Naive thymus-derived CD8-positive, alpha-beta T cell (primary cell): Measurements from ENCODE around the gene MALSU1. TPM values are rescaled to one million over a fixed set of nuclear protein-coding genes. Genes with fewer than 3 reads are reported as not detected.
A peak's percentile ranks its signal among the peaks of the same experiment; 100 is the strongest.

Experiments used
- ATAC-seq, 2 donors: fragments of 150-1000 bp; cut with Tn5 transposase in 1 of 2; sonication (Bioruptor Pico), chemical (Tn5 transposase) in 1 of 2; 1 replicate in 1 of 2; 2 replicates in 1 of 2; pipeline ENCODE4 v1.10.0; 2021; ENCODE audit warnings: mild to moderate bottlenecking in 2 of 2, moderate library complexity in 2 of 2
- POLR2A ChIA-PET: fragments of 350-600 bp; sonication (Branson Sonifier 250); formaldehyde crosslinking; loops from one replicate; lab custom pipeline; 2021; ENCODE audit warnings: antibody characterized with exemption; lab: Charles Lee
- DNase-seq, 10 donors: peaks; one replicate each; pipeline versions ENCODE4 v3.0.0 to v3.0.0-alpha.2; 2020 to 2022
- H3K27ac Mint-ChIP-seq, 10 donors: one replicate each; pipeline ENCODE4 v1.8.0; 2020 to 2022; ENCODE audit warnings: mild to moderate bottlenecking in 10 of 10, mixed read lengths in 10 of 10, moderate library complexity in 4 of 10, inconsistent platforms in 1 of 10
- H3K27me3 Mint-ChIP-seq, 5 donors: one replicate each; pipeline ENCODE4 v1.8.0; 2021 to 2022; ENCODE audit warnings: mixed read lengths in 5 of 5
- H3K36me3 Mint-ChIP-seq, 3 donors: one replicate each; pipeline ENCODE4 v1.8.0; 2020 to 2022; ENCODE audit warnings: mixed read lengths in 3 of 3, mild to moderate bottlenecking in 2 of 3, inconsistent platforms in 1 of 3
- H3K4me1 Mint-ChIP-seq, 4 donors: one replicate each; pipeline ENCODE4 v1.8.0; 2021 to 2022; ENCODE audit warnings: mixed read lengths in 4 of 4
- H3K4me3 Mint-ChIP-seq, 10 donors: one replicate each; pipeline ENCODE4 v1.8.0; 2020 to 2022; ENCODE audit warnings: mild to moderate bottlenecking in 10 of 10, mixed read lengths in 10 of 10, moderate library complexity in 6 of 10, inconsistent platforms in 1 of 10
- H3K9me3 Mint-ChIP-seq, 9 donors: one replicate each; pipeline ENCODE4 v1.8.0; 2020 to 2022; ENCODE audit warnings: mixed read lengths in 9 of 9, mild to moderate bottlenecking in 3 of 9, inconsistent platforms in 1 of 9, moderate library complexity in 1 of 9
- polyA plus RNA-seq, 3 donors: library from polyadenylated mRNA; unstranded; fragments of 300-500 nt; fragmentation: Illumina TruSeq; gene quantifications; one replicate each; pipeline ENCODE4 v1.2.3, GENCODE V29; 2021
- total RNA-seq, 8 experiments: library from RNA in 2 of 8; stranded (reverse) in 2 of 8; gene quantifications; one replicate each; pipeline ENCODE4 v1.2.3 and lab custom pipeline; 2021 to 2026

The MALSU1 gene
- total and polyA plus RNA-seq, 5 experiments from 2014 or later, result 46.5 to 71.6 (median 52.5) TPM

- POLR2A ChIA-PET, result no interaction called here
- H3K4me1 Mint-ChIP-seq, result peaks cover 0 to 3% (median 0%) of the 10 kb centered on the region in 4 donors
- peaks cover 0 to 13% (median 4%) of the 10 kb centered on the region in 5 donors for H3K27me3 Mint-ChIP-seq
- ATAC-seq (no peak), DNase-seq (no peak)
- no peak overlapping the region for H3K4me3 Mint-ChIP-seq
- no peak overlapping the region for H3K27ac Mint-ChIP-seq
- peaks cover 0 to 4% (median 2%) of the 10 kb centered on the region in 3 donors for H3K36me3 Mint-ChIP-seq
- H3K9me3 Mint-ChIP-seq, result peaks cover 0 to 2% (median 0%) of the 10 kb centered on the region in 9 donors
These were observed 39.7 kb downstream of the MALSU1 start for GRCh38 chr7:23338863-23339262.

GRCh38 chr7:23341846-23342598 lies 42.9 kb downstream of the MALSU1 start:
- Mint-ChIP-seq H3K4me1 (peaks cover 3 to 22% (median 19%) of the 10 kb centered on the region in 4 donors), H3K27ac (peak overlapping the region in 1 of 10 donors; percentile 57), H3K4me3 (no peak overlapping the region), H3K36me3 (peaks cover 0 to 4% (median 2%) of the 10 kb centered on the region in 3 donors), H3K27me3 (peaks cover 0 to 7% (median 4%) of the 10 kb centered on the region in 5 donors), H3K9me3 (peaks cover 0 to 2% (median 0%) of the 10 kb centered on the region in 9 donors)
- DNase-seq (no peak), ATAC-seq (no peak)
- POLR2A ChIA-PET, result no interaction called here

DNA sequence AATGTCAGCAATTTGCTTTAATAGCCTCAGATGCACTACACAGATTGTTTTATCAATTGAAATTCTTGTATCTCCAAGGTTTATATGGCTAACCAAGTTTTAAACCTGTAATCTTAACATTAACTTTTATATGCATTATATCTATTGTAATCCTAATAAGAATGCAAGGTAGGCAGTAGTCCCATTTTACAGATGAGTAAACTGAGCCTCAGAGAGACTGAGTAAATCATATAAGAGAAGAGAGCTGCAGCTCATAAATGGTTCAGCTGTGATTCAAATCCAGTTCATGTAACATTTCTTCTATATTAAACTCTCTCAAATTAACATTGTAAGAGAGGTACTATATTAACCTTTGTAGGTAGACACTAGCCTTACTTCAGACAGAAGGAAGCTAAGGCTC lies 44.0 kb downstream of the MALSU1 start:
- Mint-ChIP-seq H3K27me3 (peaks cover 0 to 3% (median 0%) of the 10 kb centered on the region in 5 donors), H3K4me3 (no peak overlapping the region), H3K27ac (no peak overlapping the region), H3K9me3 (no peaks in the 10 kb centered on the region), H3K4me1 (peaks cover 3 to 30% (median 21%) of the 10 kb centered on the region in 4 donors), H3K36me3 (no peaks in the 10 kb centered on the region)
- ATAC-seq (no peak), DNase-seq (no peak)
- POLR2A ChIA-PET, result interaction anchor here (1.1 kb wide), 1 partner anchor 27 kb away, joined by 3 read pairs; no protein-coding TSS in a partner anchor

- H3K4me3 Mint-ChIP-seq, result no peak overlapping the region
- no peaks in the 10 kb centered on the region for H3K9me3 Mint-ChIP-seq
- peaks cover 0 to 2% (median 0%) of the 10 kb centered on the region in 5 donors for H3K27me3 Mint-ChIP-seq
- DNase-seq (no peak), ATAC-seq (no peak)
- H3K36me3 Mint-ChIP-seq, result no peaks in the 10 kb centered on the region
- peaks cover 3 to 30% (median 21%) of the 10 kb centered on the region in 4 donors for H3K4me1 Mint-ChIP-seq
- H3K27ac Mint-ChIP-seq, result no peak overlapping the region
- POLR2A ChIA-PET, result interaction anchor here (1.1 kb wide), 1 partner anchor 27 kb away, joined by 3 read pairs; no protein-coding TSS in a partner anchor
These were observed 44.8 kb downstream of the MALSU1 start for GRCh38 chr7:23343806-23344475.

GRCh38 chr7:23345601-23346000 lies 46.5 kb downstream of the MALSU1 start:
- Mint-ChIP-seq H3K9me3 (no peaks in the 10 kb centered on the region), H3K36me3 (no peaks in the 10 kb centered on the region), H3K27ac (peak overlapping the region in 8 of 10 donors; percentile 56 to 93 (median 88)), H3K27me3 (no peaks in the 10 kb centered on the region), H3K4me1 (peaks cover 3 to 30% (median 21%) of the 10 kb centered on the region in 4 donors), H3K4me3 (peak overlapping the region; percentile 78 to 90 (median 86))
- POLR2A ChIA-PET, result interaction anchor here (0.6 to 3.0 kb wide), 7 partner anchors 10 to 185 kb away, joined by 3 to 13 read pairs (median 3); partner anchors contain the start of gene MALSU1
- ATAC-seq (no peak), DNase-seq (no peak)

DNA sequence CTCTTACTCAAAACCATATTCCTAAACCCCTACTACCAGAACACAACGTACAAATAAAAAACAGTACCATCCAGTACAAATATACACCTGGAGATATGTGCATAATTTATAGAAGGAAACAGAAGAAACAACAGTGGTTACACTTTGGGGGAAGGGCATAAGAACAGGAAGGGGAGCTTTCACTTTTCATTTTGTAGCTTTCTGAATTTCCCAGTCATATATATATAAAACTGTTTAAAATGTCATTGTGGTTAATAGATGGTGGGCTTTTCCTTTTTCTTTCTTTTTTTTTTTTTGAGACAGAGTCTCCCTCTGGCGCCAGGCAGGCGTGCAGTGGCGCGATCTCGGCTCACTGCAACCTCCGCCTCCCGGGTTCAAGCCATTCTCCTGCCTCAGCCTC lies 47.2 kb downstream of the MALSU1 start:
- POLR2A ChIA-PET, result interaction anchor here (0.7 to 3.0 kb wide), 6 partner anchors 12 to 185 kb away, joined by 3 to 13 read pairs (median 3); partner anchors contain the start of gene MALSU1
- Mint-ChIP-seq H3K4me1 (peaks cover 3 to 30% (median 21%) of the 10 kb centered on the region in 4 donors), H3K4me3 (peak overlapping the region; percentile 78 to 90 (median 86)), H3K36me3 (no peaks in the 10 kb centered on the region), H3K9me3 (no peaks in the 10 kb centered on the region), H3K27me3 (no peaks in the 10 kb centered on the region), H3K27ac (peak overlapping the region; percentile 56 to 93 (median 88))
- DNase-seq, result peak in 3 of 10 donors; percentile 25 to 53 (median 47)
- ATAC-seq, result peak; percentile 79 to 81

- H3K27me3 Mint-ChIP-seq, result no peaks in the 10 kb centered on the region
- ATAC-seq (no peak), DNase-seq (no peak)
- peak overlapping the region; percentile 38 to 89 (median 66) for H3K4me3 Mint-ChIP-seq
- no peaks in the 10 kb centered on the region for H3K36me3 Mint-ChIP-seq
- POLR2A ChIA-PET, result interaction anchor here (3.0 kb wide), 1 partner anchor 48 kb away, joined by 13 read pairs; the partner anchor contains the start of gene MALSU1
- H3K4me1 Mint-ChIP-seq, result peaks cover 3 to 30% (median 21%) of the 10 kb centered on the region in 4 donors
- no peaks in the 10 kb centered on the region for H3K9me3 Mint-ChIP-seq
- H3K27ac Mint-ChIP-seq, result peak overlapping the region in 7 of 10 donors; percentile 75 to 93 (median 80)
These were observed 48.0 kb downstream of the MALSU1 start for GRCh38 chr7:23347033-23347681.

DNA sequence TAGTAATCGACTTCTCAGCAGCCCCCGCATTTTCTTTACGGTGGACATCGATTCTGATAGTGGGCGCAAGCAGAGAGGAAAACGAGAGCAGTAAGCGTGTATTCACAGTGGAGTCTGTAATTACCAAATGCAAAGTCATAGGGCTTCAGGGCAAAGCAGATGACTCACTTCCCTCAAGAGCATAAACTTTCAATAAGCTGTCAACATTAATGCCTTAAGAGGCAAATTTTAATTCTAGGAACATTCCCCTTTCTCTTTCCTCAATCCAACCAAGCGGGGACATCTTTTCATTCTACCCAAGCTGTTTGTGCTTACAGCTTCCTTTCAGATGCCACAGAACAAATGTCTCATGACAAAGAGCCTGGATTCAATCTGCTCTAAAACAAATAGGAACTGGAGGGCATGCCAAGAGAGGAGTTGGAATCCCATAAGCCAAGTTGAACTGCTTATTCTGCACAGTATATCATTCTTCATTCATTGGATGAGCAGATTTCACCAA lies 48.6 kb downstream of the MALSU1 start:
- Mint-ChIP-seq H3K27me3 (no peaks in the 10 kb centered on the region), H3K4me3 (peak overlapping the region in 8 of 10 donors; percentile 24 to 89 (median 66)), H3K36me3 (no peaks in the 10 kb centered on the region), H3K9me3 (no peaks in the 10 kb centered on the region), H3K4me1 (peaks cover 3 to 30% (median 21%) of the 10 kb centered on the region in 4 donors), H3K27ac (peak overlapping the region in 5 of 10 donors; percentile 9 to 93 (median 79))
- ATAC-seq (no peak), DNase-seq (no peak)
- POLR2A ChIA-PET, result no interaction called here

DNA sequence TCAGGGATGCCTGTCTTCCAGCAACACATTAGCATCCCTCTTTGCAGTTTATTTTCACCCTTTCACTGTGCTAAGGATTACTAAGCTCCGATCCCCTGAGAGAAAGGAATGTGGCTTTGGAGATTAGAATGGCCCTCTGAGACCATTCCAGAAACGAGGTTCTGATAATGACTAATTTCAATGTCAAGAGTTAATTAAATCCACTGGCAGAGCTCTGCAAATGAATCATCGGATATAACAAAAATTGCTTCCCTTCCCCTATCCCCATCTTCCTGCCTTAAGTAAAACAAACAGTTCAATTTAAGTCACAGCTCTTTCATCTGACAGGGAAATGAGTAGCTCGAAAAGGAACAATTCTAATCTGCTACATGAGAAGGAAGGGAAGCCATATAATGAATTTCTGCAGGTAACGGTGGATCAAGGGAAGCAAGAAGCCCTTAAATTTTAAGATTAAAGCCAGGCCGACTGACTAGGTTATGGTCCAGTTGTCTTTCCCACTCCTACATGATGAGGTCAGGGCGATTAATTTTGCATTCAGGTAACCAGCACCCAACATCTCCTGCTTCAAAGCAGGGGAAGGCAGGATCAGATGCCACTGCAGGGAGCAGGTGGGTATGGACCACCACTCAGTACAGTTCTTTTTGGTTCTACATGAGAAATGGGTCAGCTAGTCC lies 50.5 kb downstream of the MALSU1 start:
- no peaks in the 10 kb centered on the region for H3K27me3 Mint-ChIP-seq
- DNase-seq (no peak), ATAC-seq (no peak)
- H3K4me1 Mint-ChIP-seq, result peaks cover 3 to 28% (median 21%) of the 10 kb centered on the region in 4 donors
- no peaks in the 10 kb centered on the region for H3K36me3 Mint-ChIP-seq
- H3K27ac Mint-ChIP-seq, result peak overlapping the region in 1 of 10 donors; percentile 59
- POLR2A ChIA-PET, result interaction anchor here (0.6 kb wide), 1 partner anchor 18 kb away, joined by 4 read pairs; no protein-coding TSS in a partner anchor
- no peak overlapping the region for H3K4me3 Mint-ChIP-seq
- no peaks in the 10 kb centered on the region for H3K9me3 Mint-ChIP-seq

DNA sequence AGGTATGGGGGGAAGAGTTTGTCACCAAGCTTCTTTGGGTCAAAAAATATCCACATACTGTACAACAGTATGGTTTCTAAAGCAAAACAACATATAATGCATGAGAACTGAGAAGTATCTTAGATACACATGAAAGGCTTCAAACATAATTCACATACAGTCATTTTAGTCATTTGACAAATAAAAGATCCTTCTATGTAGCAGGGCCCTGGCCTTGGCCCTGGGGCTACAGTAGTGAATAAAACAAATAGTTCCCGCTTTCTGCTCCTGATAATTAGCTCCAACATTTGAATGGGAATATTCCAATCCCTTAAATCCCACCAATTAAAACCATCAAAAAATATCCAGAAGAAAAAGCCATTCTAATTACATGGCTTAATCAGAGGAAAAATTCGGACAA lies 51.3 kb downstream of the MALSU1 start:
- DNase-seq, result no peak
- no peak for ATAC-seq
- H3K27ac Mint-ChIP-seq, result no peak overlapping the region
- POLR2A ChIA-PET, result no interaction called here
- peaks cover 0 to 22% (median 14%) of the 10 kb centered on the region in 4 donors for H3K4me1 Mint-ChIP-seq
- H3K4me3 Mint-ChIP-seq, result no peak overlapping the region
- H3K36me3 Mint-ChIP-seq, result no peaks in the 10 kb centered on the region
- no peaks in the 10 kb centered on the region for H3K27me3 Mint-ChIP-seq
- no peaks in the 10 kb centered on the region for H3K9me3 Mint-ChIP-seq

DNA sequence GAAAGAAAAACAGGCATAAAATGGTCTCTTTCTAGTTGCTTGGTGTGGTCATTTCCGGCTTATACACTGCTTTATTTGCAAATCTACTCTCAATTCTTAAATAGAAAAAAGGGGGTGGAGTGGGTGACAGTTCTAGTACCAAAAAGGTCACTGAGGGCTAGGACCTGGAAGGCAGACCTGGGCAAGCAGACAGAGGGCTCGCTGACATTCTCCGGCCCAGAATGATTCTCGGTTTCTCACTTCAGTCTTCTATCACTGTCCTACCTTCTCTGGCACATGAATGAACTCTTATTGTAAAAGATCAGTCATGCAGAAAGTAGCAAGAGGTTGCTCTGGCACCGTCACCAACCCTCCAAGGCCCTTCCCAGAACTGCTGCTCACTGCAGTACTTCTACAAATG lies 54.0 kb downstream of the MALSU1 start:
- Mint-ChIP-seq H3K27ac (peak overlapping the region in 1 of 10 donors; percentile 20), H3K27me3 (peaks cover 0 to 6% (median 0%) of the 10 kb centered on the region in 5 donors), H3K4me1 (peaks cover 0 to 15% (median 5%) of the 10 kb centered on the region in 4 donors), H3K36me3 (no peaks in the 10 kb centered on the region), H3K9me3 (no peaks in the 10 kb centered on the region), H3K4me3 (no peak overlapping the region)
- POLR2A ChIA-PET, result no interaction called here
- ATAC-seq, result no peak
- DNase-seq, result no peak
